Body of pancreas (tissue), 4 donors: ENCODE data around the gene ERCC2.

Experiments
- POLR2A ChIP-seq, 3 donors: fragments of 450-650 bp; IDR thresholded peaks; one replicate each; pipeline ENCODE4 v1.6.1; 2016; ENCODE audit warnings: antibody characterized with exemption in 3 of 3, mild to moderate bottlenecking in 2 of 3
- TF ChIP-seq, protein P1 (sequence below), 7 experiments: fragments of 450-650 bp in 4 of 7; fragments of 200-600 bp in 3 of 7; sonication (generic) in 3 of 7; IDR thresholded peaks; one replicate each; pipeline ENCODE4 v1.5.1; 2016 to 2019; ENCODE audit warnings: antibody characterized with exemption in 7 of 7

DNA sequence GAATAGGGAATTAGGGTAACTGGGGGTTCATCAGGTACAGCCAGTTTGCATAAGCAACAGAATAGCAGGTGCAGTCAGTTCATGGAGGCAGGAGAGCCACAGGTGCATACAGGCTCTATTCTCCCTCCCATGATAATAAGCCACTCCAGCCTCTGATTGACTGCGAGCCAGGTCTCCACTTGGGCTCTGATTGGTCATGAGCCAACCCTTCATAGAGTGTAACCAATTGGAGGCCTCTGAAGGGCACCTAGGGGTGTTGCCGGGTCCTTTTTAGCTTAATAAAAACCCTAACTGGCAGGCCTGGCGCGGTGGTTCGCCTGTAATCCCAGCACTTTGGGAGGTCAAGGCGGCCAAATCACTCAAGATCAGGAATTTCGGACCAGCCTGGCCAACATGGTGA is 39.0 kb downstream of the ERCC2 start:
- TF ChIP-seq, protein P1, sequence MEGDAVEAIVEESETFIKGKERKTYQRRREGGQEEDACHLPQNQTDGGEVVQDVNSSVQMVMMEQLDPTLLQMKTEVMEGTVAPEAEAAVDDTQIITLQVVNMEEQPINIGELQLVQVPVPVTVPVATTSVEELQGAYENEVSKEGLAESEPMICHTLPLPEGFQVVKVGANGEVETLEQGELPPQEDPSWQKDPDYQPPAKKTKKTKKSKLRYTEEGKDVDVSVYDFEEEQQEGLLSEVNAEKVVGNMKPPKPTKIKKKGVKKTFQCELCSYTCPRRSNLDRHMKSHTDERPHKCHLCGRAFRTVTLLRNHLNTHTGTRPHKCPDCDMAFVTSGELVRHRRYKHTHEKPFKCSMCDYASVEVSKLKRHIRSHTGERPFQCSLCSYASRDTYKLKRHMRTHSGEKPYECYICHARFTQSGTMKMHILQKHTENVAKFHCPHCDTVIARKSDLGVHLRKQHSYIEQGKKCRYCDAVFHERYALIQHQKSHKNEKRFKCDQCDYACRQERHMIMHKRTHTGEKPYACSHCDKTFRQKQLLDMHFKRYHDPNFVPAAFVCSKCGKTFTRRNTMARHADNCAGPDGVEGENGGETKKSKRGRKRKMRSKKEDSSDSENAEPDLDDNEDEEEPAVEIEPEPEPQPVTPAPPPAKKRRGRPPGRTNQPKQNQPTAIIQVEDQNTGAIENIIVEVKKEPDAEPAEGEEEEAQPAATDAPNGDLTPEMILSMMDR (IDR thresholded peaks at IDR 0.05): no peak
- no peak for TF ChIP-seq POLR2A (IDR thresholded peaks at IDR 0.05)
